Upper lobe of left lung (tissue), 4 donors: ENCODE data around the gene CPEB3.

Experiments used
- CTCF ChIP-seq, 6 experiments: fragments of 450-650 bp in 4 of 6; fragments of 200-600 bp in 2 of 6; sonication (generic) in 2 of 6; IDR thresholded peaks; one replicate each; pipeline ENCODE4 v1.5.1; 2016 to 2019; ENCODE audit warnings: antibody characterized with exemption in 6 of 6
- POLR2A ChIP-seq, 4 donors: fragments of 450-650 bp; IDR thresholded peaks; one replicate each; pipeline ENCODE4 v1.5.1; 2016 to 2017; ENCODE audit warnings: antibody characterized with exemption in 4 of 4, mild to moderate bottlenecking in 2 of 4

DNA sequence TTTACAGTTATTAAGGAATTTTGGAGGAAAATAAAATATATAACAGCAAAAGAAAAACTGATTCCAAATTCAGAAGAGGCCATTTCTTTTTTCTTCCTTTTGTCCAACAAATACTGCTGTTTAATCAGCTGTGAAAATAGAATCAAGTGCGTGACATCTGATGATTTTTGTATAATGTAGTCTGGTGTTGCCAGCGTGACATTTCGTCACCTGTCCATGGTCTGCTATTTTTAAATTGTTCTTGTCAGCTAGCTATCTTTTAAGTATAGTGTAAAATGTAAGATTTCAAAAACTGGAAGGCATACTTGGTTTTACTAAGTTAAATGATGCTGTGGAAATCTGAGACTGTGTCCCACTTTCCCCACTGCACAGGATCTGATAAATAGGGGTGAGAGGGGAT, 105.9 kb downstream of the CPEB3 start:
- TF ChIP-seq POLR2A (IDR thresholded peaks at IDR 0.05): no peak
- TF ChIP-seq CTCF (IDR thresholded peaks at IDR 0.05): no peak
